Keratinocyte (primary cell): Measurements from ENCODE around the gene THOC5.
"Not testable (repeated sequence)": the region's sequence is repeated elsewhere in the genome, so short reads cannot be mapped to it uniquely, and the experiment has no call there.

Source experiments
- CTCF ChIP-seq, 3 experiments: IDR thresholded peaks in 1 of 3; conservative IDR thresholded peaks in 1 of 3; optimal IDR thresholded peaks in 1 of 3; 2 replicates in 2 of 3; 3 replicates in 1 of 3; pipeline versions ENCODE3 to v1.5.1; 2011; ENCODE audit warnings: low read length in 3 of 3, mild to moderate bottlenecking in 3 of 3, moderate library complexity in 2 of 3, control low read depth in 1 of 3, inconsistent platforms in 1 of 3; ENCODE audit not compliant: insufficient read depth in 2 of 3; ENCODE audit errors: extremely low read depth in 1 of 3
- EZH2 ChIP-seq: IDR thresholded peaks from one replicate; pipeline ENCODE4 v1.6.1; 2012; ENCODE audit warnings: inconsistent platforms, mild to moderate bottlenecking, low read length, moderate library complexity

DNA sequence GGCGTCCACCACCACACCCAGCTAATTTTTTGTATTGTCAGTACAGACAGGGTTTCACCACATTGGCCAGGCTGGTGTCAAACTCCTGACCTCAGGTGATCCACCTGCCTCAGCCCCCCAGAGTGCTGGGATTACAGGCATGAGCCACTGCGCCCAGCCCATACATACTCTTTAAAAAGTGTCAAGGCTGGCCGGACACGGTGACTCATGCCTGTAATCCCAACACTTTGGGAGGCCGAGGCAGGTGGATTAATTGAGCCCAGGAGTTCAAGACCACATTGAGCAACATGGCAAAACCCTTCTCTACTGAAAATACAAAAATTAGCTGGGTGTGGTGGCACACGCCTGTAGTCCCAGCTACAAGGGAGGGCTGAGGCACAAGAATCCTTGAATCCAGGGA lies 40.9 kb upstream of the THOC5 start:
- not testable (repeated sequence) for TF ChIP-seq CTCF (optimal IDR thresholded peaks at IDR 0.05 in 1 of 3, IDR thresholded peaks at IDR 0.05 in 1 of 3, conservative IDR thresholded peaks at IDR 0.05 in 1 of 3; ENCODE audit: extremely low read depth in 1 of 3, insufficient read depth in 2 of 3, low read length in 3 of 3); EZH2
